IMR-90 (cell line): ENCODE results near the gene KCNMB1. TPM values are rescaled to one million over a fixed set of nuclear protein-coding genes. Genes with fewer than 3 reads are reported as not detected.

Experiments
- ATAC-seq: fragments of 200-7000 bp; cut with Tn5 transposase; 2 replicates; pipeline ENCODE4 v1.9.1; 2020; ENCODE audit warnings: low read depth, mild to moderate bottlenecking, moderate library complexity
- BruUV-seq: library from RNA; stranded (reverse); fragments of 400-500 nt; replicated peaks from 2 replicates; lab custom pipeline; 2021; lab: Mats Ljungman, UMichigan
- CTCF ChIA-PET: fragments of 300-600 bp; formaldehyde crosslinking; extraction: SDS; loops from one replicate; lab custom pipeline; 2021; ENCODE audit warnings: antibody characterized with exemption; lab: Yijun Ruan, JAX
- POLR2A ChIA-PET: fragments of 300-600 bp; sonication (Branson Sonifier 250); formaldehyde crosslinking; loops from one replicate; lab custom pipeline; 2022; ENCODE audit warnings: antibody characterized with exemption; ENCODE audit not compliant: unreplicated experiment; lab: Charles Lee
- DNase-seq: peaks from one replicate; pipeline ENCODE4 v3.0.0; 2013
- H2AFZ ChIP-seq: replicated peaks from 2 replicates; pipeline ENCODE3; 2013; ENCODE audit warnings: low read length, mild to moderate bottlenecking; ENCODE audit not compliant: poor library complexity
- H2AK5ac ChIP-seq: 2 replicates; pipeline ENCODE4 v1.6.1; 2013; ENCODE audit warnings: low read depth, low read length, inconsistent platforms
- H2AK9ac ChIP-seq: replicated peaks from 2 replicates; pipeline ENCODE3; 2013; ENCODE audit warnings: mild to moderate bottlenecking, low read depth, low read length, moderate library complexity; ENCODE audit not compliant: poor library complexity
- H2BK120ac ChIP-seq: 2 replicates; pipeline ENCODE4 v1.6.1; 2013; ENCODE audit warnings: low read depth, low read length, inconsistent platforms
- H2BK15ac ChIP-seq: 3 replicates; pipeline ENCODE4 v1.6.1; 2013; ENCODE audit warnings: low read depth, low read length, inconsistent platforms
- H2BK20ac ChIP-seq: 2 replicates; pipeline ENCODE4 v1.6.1; 2013; ENCODE audit warnings: low read depth, mild to moderate bottlenecking, inconsistent platforms, low read length, moderate library complexity
- H2BK5ac ChIP-seq: 2 replicates; pipeline ENCODE4 v1.6.1; 2013; ENCODE audit warnings: mild to moderate bottlenecking, low read depth, low read length, inconsistent platforms; ENCODE audit not compliant: poor library complexity, severe bottlenecking
- H3K14ac ChIP-seq: replicated peaks from 2 replicates; pipeline ENCODE4 v1.6.1; 2013; ENCODE audit warnings: low read depth, low read length, inconsistent platforms
- H3K18ac ChIP-seq: 2 replicates; pipeline ENCODE4 v1.6.1; 2013; ENCODE audit warnings: low read depth, low read length, control low read depth
- H3K23ac ChIP-seq: 2 replicates; pipeline ENCODE4 v1.6.1; 2013; ENCODE audit warnings: low read depth, low read length, inconsistent platforms
- H3K27ac ChIP-seq: 2 replicates; pipeline ENCODE4 v1.5.1; 2013; ENCODE audit warnings: mild to moderate bottlenecking, control low read depth, low read length; ENCODE audit not compliant: insufficient read depth
- H3K27me3 ChIP-seq: 2 replicates; pipeline ENCODE4 v1.6.1; 2013; ENCODE audit warnings: low read length; ENCODE audit not compliant: control insufficient read depth, insufficient read depth
- H3K36me3 ChIP-seq: 2 replicates; pipeline ENCODE4 v1.6.1; 2013; ENCODE audit warnings: low read length, mixed read lengths; ENCODE audit not compliant: control insufficient read depth, insufficient read depth
- H3K4ac ChIP-seq: 2 replicates; pipeline ENCODE4 v1.6.1; 2013; ENCODE audit warnings: low read depth, low read length, inconsistent platforms
- H3K4me1 ChIP-seq: 2 replicates; pipeline ENCODE4 v1.6.1; 2013; ENCODE audit warnings: low read length, mixed read lengths; ENCODE audit not compliant: control insufficient read depth, insufficient read depth
- H3K4me2 ChIP-seq: 2 replicates; pipeline ENCODE4 v1.6.1; 2013; ENCODE audit warnings: low read depth, mild to moderate bottlenecking, control low read depth, low read length, moderate library complexity
- H3K4me3 ChIP-seq: 2 replicates; pipeline ENCODE4 v1.5.1; 2013; ENCODE audit warnings: low read depth, mild to moderate bottlenecking, control low read depth, low read length, moderate library complexity; ENCODE audit not compliant: insufficient read depth
- H3K56ac ChIP-seq: 2 replicates; pipeline ENCODE4 v1.6.1; 2013; ENCODE audit warnings: low read length, inconsistent platforms; ENCODE audit not compliant: insufficient read depth; ENCODE audit errors: extremely low read depth
- H3K79me1 ChIP-seq, 2 experiments: 2 replicates each; pipeline ENCODE4 v1.6.1; 2013; ENCODE audit warnings: low read length in 2 of 2, inconsistent platforms in 1 of 2, low read depth in 1 of 2
- H3K9ac ChIP-seq: 2 replicates; pipeline ENCODE4 v1.6.1; 2013; ENCODE audit warnings: low read depth, low read length, control low read depth
- H3K9me1 ChIP-seq: 2 replicates; pipeline ENCODE4 v1.6.1; 2013; ENCODE audit warnings: low read length, inconsistent platforms; ENCODE audit not compliant: insufficient read depth
- H3K9me3 ChIP-seq: 2 replicates; pipeline ENCODE4 v1.6.1; 2013; ENCODE audit warnings: low read length; ENCODE audit not compliant: control insufficient read depth, insufficient read depth
- H4K20me1 ChIP-seq: 2 replicates; pipeline ENCODE4 v1.6.1; 2013; ENCODE audit warnings: low read length, inconsistent platforms; ENCODE audit not compliant: insufficient read depth
- H4K5ac ChIP-seq: 2 replicates; pipeline ENCODE4 v1.6.1; 2013; ENCODE audit warnings: mild to moderate bottlenecking, low read depth, low read length, control low read depth
- H4K8ac ChIP-seq, 2 experiments: 2 replicates each; pipeline ENCODE4 v1.6.1; 2013; ENCODE audit warnings: low read depth in 2 of 2, low read length in 2 of 2, control low read depth in 1 of 2, inconsistent platforms in 1 of 2
- H4K91ac ChIP-seq: 2 replicates; pipeline ENCODE4 v1.6.1; 2013; ENCODE audit warnings: low read depth, low read length, inconsistent platforms; ENCODE audit not compliant: insufficient read depth
- BHLHE40 ChIP-seq: fragments of 150-350 bp; IDR thresholded peaks from 2 replicates; pipeline ENCODE4 v1.6.1; 2016; ENCODE audit warnings: mild to moderate bottlenecking, low read depth, low read length
- CEBPB ChIP-seq: IDR thresholded peaks from 2 replicates; pipeline ENCODE4 v1.6.1; 2012; ENCODE audit warnings: low read depth, low read length, improper control_type of control experiment
- CHD1 ChIP-seq: IDR thresholded peaks from 2 replicates; pipeline ENCODE4 v1.6.1; 2012; ENCODE audit warnings: low read depth, low read length, improper control_type of control experiment
- CTCF ChIP-seq: conservative IDR thresholded peaks from 2 replicates; pipeline ENCODE4 v1.5.1; 2012; ENCODE audit warnings: mild to moderate bottlenecking, low read depth, low read length, improper control_type of control experiment
- ELK1 ChIP-seq: fragments of 150-350 bp; IDR thresholded peaks from 2 replicates; pipeline ENCODE4 v1.6.1; 2016; ENCODE audit warnings: low read depth, mild to moderate bottlenecking, low read length, moderate library complexity, borderline replicate concordance
- FOS ChIP-seq: fragments of 150-350 bp; IDR thresholded peaks from 2 replicates; pipeline ENCODE4 v1.6.1; 2016; ENCODE audit warnings: low read depth, low read length
- MAFK ChIP-seq: IDR thresholded peaks from 2 replicates; pipeline ENCODE4 v1.6.1; 2012; ENCODE audit warnings: low read depth, low read length, improper control_type of control experiment
- MAZ ChIP-seq: IDR thresholded peaks from 2 replicates; pipeline ENCODE4 v1.6.1; 2012; ENCODE audit warnings: low read depth, mild to moderate bottlenecking, low read length, improper control_type of control experiment, moderate library complexity, borderline replicate concordance
- MXI1 ChIP-seq: IDR thresholded peaks from 2 replicates; pipeline ENCODE4 v1.6.1; 2012; ENCODE audit warnings: low read depth, mild to moderate bottlenecking, low read length, moderate library complexity, borderline replicate concordance
- NFE2L2 ChIP-seq: fragments of 150-350 bp; IDR thresholded peaks from 2 replicates; pipeline ENCODE4 v1.6.1; 2016; ENCODE audit warnings: low read depth, mild to moderate bottlenecking, low read length
- RAD21 ChIP-seq: IDR thresholded peaks from 2 replicates; pipeline ENCODE4 v1.6.1; 2012; ENCODE audit warnings: low read length, improper control_type of control experiment
- RCOR1 ChIP-seq: IDR thresholded peaks from 2 replicates; pipeline ENCODE4 v1.6.1; 2012; ENCODE audit warnings: mild to moderate bottlenecking, low read length, improper control_type of control experiment; ENCODE audit not compliant: insufficient replicate concordance
- SMC3 ChIP-seq: fragments of 150-350 bp; IDR thresholded peaks from 2 replicates; pipeline ENCODE4 v1.6.1; 2016; ENCODE audit warnings: low read depth, mild to moderate bottlenecking, antibody characterized with exemption, low read length, moderate library complexity
- WGBS, 2 experiments: methylation state at CpG; one replicate each; pipeline versions ENCODE4 v1.1.5 to v1.1.7; 2013; ENCODE audit warnings: missing lambda C conversion rate in 2 of 2; ENCODE audit not compliant: insufficient read length in 1 of 2; ENCODE audit errors: extremely low coverage in 2 of 2; 5-methylcytosine and 5-hydroxymethylcytosine counted together
- dilution Hi-C: fragments of 300-500 bp; cut with HindIII; formaldehyde crosslinking; loops from one replicate; pipeline ENCODE4 v1.14.3; 2018; ENCODE audit warnings: low sequenced_read_pairs; ENCODE audit not compliant: unreplicated experiment
- in situ Hi-C: fragments of 300-500 bp; cut with MboI; formaldehyde crosslinking; loops from 3 replicates; pipeline ENCODE4 v1.14.3; 2019; ENCODE audit warnings: low sequenced_read_pairs, inconsistent platforms, mixed read lengths
- intact Hi-C: fragments of 100-400 bp; cut with micrococcal nuclease; formaldehyde crosslinking; loops from 2 replicates; pipeline ENCODE4 v1.10.0; 2022
- polyA plus RNA-seq, 3 experiments: library from polyadenylated mRNA; depleted of rRNA; stranded (reverse); fragments of >200 nt; gene quantifications; 2 replicates each; pipeline ENCODE4 v1.2.3, GENCODE V29; 2012; ENCODE audit warnings: low replicate concordance in 1 of 3
- total RNA-seq: library from RNA; depleted of rRNA; stranded (reverse); fragments of >200 nt; gene quantifications from 2 replicates; pipeline ENCODE4 v1.2.3, GENCODE V29; 2012
- TF ChIP-seq, protein P1 (sequence below): fragments of 150-350 bp; IDR thresholded peaks from 2 replicates; pipeline ENCODE4 v1.6.1; 2017; ENCODE audit warnings: mild to moderate bottlenecking, antibody characterized with exemption, low read length, low read depth

KCNMB1 gene
- total and polyA plus RNA-seq, 2 of the 4 experiments (the other 2 are of a cell fraction) = not detected

DNA sequence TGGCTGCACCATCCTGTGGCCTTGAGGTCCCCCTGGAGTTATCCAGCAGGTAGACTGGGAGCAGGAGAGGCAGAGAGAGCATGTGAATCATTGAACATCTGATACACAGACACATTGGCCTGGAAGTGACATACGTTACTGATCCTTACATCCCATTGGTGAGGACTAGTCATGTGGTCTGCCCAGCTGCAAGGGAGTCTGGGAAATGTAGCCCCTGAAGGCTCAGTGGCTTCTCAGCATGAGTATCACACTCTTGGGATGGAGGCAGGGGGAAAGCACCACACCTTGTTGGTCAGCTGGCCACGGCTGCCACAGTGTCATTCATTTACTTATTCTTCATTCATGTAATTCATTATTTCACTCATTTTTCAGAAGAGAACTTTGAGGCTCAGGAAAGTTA is 13.3 kb upstream of the KCNMB1 start:
- ATAC-seq (no peak), DNase-seq (no peak)
- intact Hi-C loops (no loop called here), dilution Hi-C loops (no loop called here), in situ Hi-C loops (no loop called here)
- Histone ChIP-seq H3K18ac (no peak overlapping the region), H3K27ac (no peak overlapping the region), H3K14ac (no peak overlapping the region), H3K4me1 (no peaks in the 10 kb centered on the region), H3K36me3 (no peaks in the 10 kb centered on the region), H3K9ac (no peak overlapping the region), H3K23ac (no peak overlapping the region), H3K4me2 (no peak overlapping the region), H2AFZ (no peak overlapping the region), H2AK9ac (no peak overlapping the region), H3K4ac (no peak overlapping the region), H4K91ac (no peak overlapping the region), H3K79me1 (no peaks in the 10 kb centered on the region), H3K9me1 (no peaks in the 10 kb centered on the region), H3K27me3 (no peaks in the 10 kb centered on the region; the same call in 1 of the 2 replicates), H4K20me1 (no peaks in the 10 kb centered on the region), H3K4me3 (no peak overlapping the region), H4K5ac (no peak overlapping the region), H2AK5ac (no peak overlapping the region), H3K56ac (no peak overlapping the region), H2BK15ac (no peak overlapping the region), H4K8ac (no peak overlapping the region), H2BK5ac (no peak overlapping the region), H2BK20ac (no peak overlapping the region), H2BK120ac (no peak overlapping the region), H3K9me3 (no peaks in the 10 kb centered on the region)
- ChIA-PET POLR2A (no interaction called here), CTCF (no interaction called here)
- BruUV-seq = no TSS peak
- no CpG with 5 or more reads among the region's 2 CpGs for WGBS, 2 experiments
- TF ChIP-seq BHLHE40 (no peak), MXI1 (no peak), MAFK (no peak), CEBPB (no peak), RCOR1 (no peak), CTCF (no peak), MAZ (no peak), SMC3 (no peak), RAD21 (no peak), FOS (no peak), ELK1 (no peak), CHD1 (no peak), NFE2L2 (no peak)
- TF ChIP-seq, protein P1, sequence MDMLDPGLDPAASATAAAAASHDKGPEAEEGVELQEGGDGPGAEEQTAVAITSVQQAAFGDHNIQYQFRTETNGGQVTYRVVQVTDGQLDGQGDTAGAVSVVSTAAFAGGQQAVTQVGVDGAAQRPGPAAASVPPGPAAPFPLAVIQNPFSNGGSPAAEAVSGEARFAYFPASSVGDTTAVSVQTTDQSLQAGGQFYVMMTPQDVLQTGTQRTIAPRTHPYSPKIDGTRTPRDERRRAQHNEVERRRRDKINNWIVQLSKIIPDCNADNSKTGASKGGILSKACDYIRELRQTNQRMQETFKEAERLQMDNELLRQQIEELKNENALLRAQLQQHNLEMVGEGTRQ = no peak
